ENCODE results near the gene KCNK7.
A peak's percentile ranks its signal among the peaks of the same experiment; 100 is the strongest.

Gene KCNK7

DNA sequence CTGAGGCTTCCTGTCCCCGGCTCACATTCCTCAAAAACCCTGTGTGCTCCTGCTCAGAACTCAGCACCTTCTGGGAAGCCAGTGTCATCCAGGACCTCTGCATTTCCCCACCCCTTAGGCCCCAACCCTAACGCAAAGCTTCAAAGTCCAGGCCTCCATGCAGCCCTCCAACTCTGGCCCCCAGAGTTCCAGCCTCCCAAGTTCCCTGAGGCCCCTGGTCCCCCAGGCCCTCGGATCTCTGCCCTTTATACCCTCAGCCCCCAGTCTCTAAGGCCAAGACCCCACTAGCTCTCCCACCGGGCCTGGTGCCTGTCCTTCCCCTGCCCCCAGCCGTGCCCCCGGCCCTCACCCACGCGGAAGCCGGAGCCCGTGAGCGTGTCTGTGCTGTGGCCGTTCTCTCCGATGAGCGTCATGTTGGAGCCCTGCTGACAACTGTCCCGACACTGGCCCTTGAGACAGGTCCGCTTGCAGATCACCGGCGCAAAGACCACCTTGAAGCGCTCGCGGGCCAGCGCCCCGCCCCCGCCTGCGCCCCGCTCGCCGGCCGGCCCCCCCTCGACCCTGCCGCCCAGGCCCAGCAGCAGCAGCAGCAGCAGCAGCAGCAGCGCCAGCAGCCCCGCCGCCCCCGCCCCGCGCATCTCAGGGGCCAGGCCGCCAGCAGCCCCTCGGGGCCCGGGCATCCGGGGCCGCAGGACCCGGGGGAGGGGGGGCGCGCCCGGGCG, 38.2 kb downstream of the KCNK7 start:
- no peak for DNase-seq (ENCODE audit: low read depth in 2 of 2)

DNA sequence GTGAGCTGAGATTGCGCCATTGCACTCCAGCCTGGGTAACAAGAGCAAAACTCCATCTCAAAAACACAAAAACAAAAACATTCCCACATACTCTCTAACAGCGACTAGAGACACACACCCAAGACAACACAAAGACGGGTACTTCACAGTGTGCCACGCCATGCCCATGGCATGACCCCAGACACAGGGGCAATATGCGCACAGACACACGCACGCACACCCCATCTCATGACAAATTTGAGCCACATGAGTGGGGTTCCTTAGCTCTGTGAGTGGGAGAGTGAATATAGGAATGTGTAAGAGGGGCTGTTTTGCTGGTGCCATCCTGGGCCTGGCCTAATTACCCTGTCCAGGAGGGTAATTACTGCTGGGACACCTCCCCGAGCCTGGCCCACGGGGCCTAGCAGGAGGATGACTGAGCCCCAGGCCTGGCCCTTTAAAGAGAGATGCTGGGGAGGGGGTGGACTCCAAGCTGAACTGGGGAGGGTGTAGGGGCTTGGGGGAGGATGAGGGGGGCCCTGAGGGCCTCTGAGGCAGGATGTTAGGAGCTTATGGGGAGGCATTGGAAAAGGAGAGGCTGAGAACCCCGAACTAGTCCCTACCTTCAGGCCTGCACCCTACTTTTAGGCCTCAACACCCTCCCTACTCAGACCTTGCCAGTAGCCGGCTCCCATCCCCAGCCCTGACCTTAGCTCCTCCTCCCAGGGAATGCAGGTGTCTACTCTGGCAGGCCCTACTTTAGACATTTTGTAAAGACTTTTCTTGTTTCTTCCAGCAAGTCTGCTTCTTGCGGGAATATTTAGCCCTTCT, 38.9 kb downstream of the KCNK7 start:
- no peak for DNase-seq (ENCODE audit: low read depth in 2 of 2)

DNA sequence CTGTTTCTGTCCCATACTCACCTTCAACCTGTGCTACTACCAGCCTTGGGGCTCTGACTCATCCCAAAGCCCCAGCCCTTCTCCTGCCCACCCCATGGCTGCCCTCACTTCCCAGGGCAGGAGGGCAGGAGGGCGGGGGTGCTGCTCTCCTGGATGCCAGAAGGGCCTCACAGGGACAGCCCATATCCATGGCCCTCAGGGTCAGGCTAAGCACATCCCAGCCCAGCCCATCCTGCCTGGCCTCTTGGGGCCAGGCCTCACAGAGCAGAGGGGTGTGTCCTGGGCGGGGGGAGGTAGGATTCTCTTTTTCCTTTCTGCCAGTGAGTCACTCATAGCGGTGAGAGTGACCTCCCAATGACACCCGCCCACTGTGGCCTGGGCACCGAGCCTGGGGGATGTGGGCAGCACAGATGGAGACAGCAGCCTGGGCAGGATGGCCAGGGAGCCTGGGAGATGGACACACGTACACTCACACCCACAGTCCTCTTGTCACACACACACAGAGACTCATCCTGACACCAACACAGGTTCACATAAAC, 39.8 kb downstream of the KCNK7 start:
- DNase-seq (ENCODE audit: low read depth in 2 of 2) = no peak

DNA sequence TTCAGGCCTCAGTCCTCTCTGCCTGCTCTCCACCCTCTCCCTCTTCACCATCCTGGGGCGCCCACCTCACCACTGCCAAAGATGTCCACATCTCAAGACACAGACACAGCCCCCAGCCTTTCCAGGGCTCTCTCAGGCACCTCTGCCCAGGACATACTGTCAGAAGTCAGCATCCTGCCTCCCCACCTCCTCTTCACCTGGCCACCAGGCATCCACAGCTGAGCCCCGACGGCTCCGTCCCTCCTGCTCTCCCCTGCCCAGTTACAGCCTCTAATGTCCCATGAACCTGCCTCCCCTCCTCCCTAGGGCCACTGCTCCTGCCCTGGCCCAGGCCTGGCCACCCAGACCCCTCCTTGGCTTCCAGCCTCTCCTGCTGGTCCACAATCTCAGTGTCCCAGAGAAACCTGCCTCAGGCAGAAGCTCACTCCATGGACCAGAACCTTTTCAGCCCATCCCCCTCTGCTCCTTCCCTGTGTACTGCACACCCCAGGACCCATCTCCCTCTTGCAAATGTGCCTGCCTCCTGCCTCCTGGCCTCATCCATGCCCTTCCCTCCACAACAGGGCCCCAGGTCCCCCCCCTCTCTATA, 40.7 kb downstream of the KCNK7 start:
- no peak for DNase-seq (ENCODE audit: low read depth in 2 of 2)

DNA sequence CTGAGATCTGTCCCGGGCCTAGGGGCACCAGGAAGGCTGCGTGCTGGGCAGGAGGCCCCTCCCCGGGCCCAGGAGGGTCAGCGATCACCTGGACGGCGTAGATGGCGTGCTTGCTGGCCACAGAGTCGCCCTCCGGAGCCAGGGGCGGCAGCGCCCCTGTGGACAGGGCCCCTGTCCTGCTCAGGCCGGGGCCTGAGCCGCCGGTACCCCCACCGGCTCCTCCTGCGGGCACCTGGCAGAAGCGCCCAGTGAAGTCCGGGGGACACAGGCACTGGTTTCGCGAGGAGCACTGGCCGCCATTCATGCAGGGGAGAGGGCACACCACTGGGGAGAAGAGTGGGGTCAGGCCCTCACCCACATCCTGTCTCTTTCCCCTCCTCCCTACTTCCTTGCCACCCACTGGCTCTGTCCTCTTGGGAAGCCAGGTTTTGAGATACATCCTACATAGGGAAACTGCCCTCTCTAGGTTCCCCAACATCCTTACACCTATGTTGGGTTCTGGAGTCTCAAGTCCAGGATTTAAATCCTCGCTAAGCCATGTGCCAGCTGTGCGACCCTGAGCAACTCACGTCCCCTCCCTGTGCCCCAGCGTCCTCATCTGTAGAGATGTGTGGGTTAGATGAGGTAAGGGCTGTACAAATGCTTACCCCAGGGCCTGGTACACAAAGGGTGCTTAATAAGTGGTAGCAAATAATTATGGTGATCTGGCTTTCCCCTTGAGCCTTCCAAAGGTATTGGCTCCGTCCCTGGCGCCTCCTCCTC, 41.4 kb downstream of the KCNK7 start:
- no peak for DNase-seq (ENCODE audit: low read depth in 2 of 2)

DNA sequence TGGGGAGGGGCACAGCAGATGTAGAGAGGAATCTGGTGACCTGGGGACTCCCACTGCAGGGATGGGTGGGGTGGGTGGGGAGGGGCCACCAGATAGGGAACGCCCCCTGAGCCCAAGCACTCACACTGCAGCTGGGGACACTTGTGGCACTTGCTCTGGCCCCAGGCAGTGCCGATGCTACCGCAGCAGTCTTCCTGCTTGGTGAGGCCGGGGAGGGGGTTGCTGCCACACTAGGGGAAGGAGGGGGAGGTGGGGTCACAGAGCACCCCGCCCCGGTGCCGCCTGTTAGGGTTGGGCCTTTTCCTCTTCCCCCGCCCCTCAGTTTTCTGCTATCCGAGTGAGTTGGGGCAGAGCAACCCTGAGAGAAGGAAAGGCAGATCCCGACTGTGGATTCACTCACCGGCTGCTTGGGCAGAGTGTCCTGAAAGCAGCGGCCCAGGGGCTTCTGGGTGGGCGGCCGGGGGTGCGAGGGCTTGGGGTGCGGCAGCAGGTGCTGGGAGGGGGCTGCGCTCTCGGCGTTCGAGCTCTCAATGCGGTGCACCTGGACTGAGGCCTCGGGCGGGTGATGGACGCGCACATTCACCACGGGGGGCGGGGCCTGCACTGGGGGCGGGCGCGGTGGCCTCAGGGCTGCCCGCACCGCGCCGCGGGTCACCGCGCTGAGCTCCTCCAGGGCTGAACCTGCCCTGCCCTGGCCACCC, 42.1 kb downstream of the KCNK7 start:
- no peak for DNase-seq (ENCODE audit: low read depth in 2 of 2)

DNA sequence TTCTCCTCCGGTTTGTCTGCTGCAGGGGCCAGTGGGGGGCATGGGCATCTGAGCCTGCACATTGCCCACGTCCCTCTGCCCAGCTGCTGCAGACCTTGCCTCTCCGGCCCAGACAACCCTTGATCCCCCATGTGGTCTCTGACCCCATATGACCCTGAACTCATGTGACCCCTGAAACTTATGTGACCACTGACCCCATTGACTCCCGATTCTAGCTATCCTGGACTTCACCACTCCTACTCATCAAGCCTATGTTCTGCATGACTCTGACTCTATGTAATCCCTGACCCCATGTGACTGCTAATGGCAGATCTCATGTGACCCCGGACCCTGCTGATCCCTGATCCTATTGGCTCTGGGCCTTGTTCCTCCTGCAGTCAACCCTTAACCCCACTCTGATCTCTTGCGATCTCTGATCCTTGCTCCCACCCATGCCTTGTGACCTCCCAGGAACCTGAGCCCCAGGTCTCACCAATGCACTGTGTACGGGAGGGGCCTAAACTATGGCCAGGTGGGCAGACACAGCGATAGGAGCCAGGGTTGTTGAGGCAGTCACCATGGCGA, 43.1 kb downstream of the KCNK7 start:
- no peak for DNase-seq (ENCODE audit: low read depth in 2 of 2)

DNA sequence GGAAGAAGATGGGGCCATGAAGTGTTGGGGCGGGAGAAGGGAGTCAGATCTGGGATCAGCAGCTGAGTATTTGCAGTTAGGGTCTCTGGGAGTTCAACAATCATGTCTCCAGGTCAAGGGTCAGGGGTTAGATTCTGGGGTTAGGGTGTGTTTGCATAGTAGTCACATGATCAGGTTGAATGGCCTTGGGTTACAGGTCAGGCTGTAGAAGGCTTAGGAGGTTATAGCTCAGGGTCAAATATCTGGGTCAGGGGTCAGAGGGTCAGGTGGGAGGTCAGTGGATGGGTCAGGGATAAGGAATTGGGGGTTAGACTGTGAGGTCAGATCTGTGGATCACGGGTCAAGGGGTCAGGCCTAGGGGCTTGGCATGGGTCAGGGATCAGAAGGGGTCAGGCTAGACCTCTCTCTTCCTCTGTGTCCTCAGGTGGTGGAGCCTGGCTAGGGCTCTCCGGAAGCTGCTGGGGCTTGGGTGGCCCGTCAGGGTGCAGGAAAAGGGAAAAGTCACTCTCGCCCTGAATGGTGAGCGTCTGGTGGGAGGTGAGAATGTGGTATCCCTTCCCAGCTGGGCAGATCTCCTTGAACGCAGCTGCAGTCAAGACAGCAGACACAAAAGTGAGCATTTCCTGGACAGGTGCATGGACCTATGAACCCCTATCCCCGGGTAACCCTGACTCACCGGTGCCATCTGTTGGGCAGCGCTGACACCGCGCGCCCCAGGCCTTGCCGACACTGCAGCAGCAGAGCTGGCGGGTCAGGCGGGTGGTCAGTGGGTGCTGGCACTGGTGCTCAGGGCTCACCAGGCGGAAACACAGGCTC, 43.8 kb downstream of the KCNK7 start:
- DNase-seq (ENCODE audit: low read depth in 2 of 2) = no peak

DNA sequence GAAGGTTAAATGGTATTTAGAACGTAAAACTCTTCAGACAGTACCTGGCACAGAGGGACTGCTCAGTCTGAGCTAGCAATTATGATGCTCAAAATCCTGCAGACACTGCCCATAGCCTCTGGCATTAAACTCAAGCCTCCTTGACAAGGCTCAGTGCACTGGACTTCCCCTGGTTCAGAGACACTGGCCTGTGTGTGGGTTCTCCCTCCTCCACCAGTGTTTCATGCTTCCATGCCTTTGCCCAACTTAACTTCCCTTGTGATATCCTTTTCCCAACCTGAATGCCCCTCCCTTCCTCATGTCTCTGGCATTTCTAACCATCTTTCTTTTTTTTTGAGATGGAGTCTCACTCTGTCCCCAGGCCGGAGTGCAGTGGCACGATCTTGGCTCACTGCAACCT, 46.5 kb downstream of the KCNK7 start:
- no peak for DNase-seq (ENCODE audit: low read depth in 2 of 2)

DNA sequence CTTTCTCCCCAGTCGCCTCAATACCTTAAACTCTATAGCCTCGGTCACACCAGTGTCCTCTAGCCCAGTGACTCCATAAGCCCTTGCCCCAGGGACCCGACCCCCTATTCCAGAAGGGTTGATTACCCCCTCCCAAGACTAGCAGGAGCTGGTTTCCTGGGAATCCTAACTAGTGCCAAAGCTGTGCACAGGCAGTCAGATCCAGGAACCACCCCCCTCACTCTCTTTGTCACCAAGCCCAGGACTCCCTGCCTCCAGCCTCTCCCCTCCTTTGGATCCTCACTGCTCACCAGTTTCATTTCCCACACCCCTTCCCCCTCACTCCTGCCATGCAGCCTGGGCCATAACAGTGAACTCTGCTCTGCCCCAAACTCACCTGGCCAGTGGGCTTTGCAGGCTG, 47.2 kb downstream of the KCNK7 start:
- DNase-seq (ENCODE audit: low read depth in 2 of 2) = no peak

DNA sequence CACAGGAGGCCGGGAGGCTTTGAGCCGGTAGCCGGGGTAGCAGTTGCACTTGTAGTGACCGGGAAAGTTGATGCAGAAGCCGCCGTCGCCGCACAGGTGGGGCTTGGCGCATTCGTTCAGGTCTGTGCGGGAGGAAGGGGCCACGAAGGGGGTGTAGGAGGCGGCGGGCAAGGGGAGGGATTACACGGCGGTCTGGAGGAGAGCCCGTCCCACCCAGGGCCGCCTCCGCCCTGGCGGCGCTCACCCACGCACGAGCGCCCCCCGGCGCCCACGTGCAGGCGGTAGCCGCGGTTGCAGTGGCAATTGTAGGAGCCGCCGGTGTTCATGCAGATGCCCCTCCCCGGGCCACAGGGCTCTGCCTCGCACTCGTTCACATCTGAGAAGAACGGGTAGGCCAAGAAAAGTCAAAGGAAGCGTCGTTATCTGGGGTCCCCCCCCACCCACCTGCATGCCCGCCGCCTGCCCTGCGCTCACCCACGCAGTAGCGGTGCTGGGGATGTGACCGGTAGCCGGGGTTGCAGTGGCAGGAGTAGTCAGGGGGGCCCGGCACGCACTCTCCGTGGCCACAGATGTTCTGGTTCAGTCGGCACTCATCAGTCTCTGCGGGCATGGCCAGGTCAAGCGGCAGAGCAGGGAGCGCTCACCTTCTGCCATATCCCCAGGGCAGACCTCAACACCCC, 48.0 kb downstream of the KCNK7 start:
- DNase-seq (ENCODE audit: low read depth in 2 of 2) = no peak

DNA sequence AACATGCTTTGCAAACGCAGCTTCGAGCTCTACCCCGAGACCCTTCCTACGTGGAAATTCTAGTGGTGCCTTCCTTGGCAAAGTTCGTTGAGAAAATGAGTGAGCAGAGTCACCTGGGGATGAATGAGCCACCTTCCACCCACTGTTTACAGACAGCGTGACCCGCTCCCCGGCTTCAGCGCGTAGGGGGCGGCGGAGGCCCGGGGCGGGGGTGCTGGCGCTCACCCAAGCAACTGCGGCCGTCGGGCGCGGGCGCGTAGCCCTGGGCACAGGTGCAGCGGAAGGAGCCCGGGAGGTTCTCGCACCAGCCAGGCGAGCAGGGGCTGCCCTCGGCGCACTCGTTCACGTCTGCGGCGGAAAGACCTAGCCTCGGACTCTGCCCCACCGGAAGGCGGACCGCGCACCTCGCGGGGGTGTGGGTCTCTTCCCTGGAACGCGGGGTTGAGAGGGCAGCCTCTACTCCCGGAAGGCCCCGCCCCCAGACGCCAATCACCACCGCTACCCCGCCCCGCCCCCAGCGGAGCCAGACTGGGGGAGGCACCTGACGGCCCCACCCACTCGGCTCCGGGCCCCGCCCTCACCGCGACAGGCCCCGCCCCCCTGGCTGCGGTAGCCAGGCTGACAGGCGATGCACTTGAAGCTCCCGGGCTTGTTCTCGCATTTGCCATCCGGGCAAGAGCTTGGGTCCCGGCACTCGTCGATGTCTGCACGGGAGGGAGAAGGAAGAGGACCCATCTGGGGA, 49.2 kb downstream of the KCNK7 start:
- peak; percentile 98 to 99 for DNase-seq (ENCODE audit: low read depth in 2 of 2)

DNA sequence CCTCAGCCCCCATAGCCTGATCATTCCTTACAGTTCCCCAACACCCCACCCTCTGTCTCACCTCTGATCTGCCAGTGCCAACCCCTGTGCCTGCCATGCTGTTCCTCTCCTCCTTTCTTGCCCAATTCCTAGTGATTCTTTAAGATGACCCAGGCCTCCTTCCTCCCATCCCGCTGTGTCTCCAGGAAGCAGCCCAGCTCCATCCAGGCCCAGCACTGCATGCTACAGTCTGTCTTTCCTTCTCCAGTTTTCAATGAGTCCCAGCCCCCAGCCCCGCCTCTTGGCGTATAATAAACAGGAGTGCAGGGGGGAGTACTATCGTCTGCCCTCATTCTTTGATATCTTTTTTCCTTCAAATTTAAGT, 49.8 kb downstream of the KCNK7 start:
- no peak for DNase-seq (ENCODE audit: low read depth in 2 of 2)
